LNCAP (cell line): ENCODE data around the gene APOL2.

Experiments
- CTCF ChIP-seq: fragments of 450-650 bp; IDR thresholded peaks from 2 replicates; pipeline ENCODE4 v1.5.1; 2017; ENCODE audit warnings: mild to moderate bottlenecking

Gene APOL2

GRCh38 chr22:36267058-36267457 lies 27.7 kb upstream of the APOL2 start:
- no peak for TF ChIP-seq CTCF

- TF ChIP-seq CTCF, result no peak
Measured at GRCh38 chr22:36259615-36260300, 20.4 kb upstream of the APOL2 start.

- no peak for TF ChIP-seq CTCF
Measured at GRCh38 chr22:36258701-36259614, 19.6 kb upstream of the APOL2 start.

- no peak for TF ChIP-seq CTCF
Measured at GRCh38 chr22:36257948-36258670, 18.8 kb upstream of the APOL2 start.

- no peak for TF ChIP-seq CTCF
Measured at GRCh38 chr22:36257308-36257707, 18.0 kb upstream of the APOL2 start.

- TF ChIP-seq CTCF, result no peak
Measured at GRCh38 chr22:36256478-36256877, 17.2 kb upstream of the APOL2 start.

GRCh38 chr22:36253523-36254490 lies 14.5 kb upstream of the APOL2 start:
- no peak for TF ChIP-seq CTCF
